Thyroid gland (tissue), 4 donors: ENCODE measurements around the gene SLCO2B1. TPM values are rescaled to one million over a fixed set of nuclear protein-coding genes. Genes with fewer than 3 reads are reported as not detected.

Source experiments
- DNase-seq, 2 donors: peaks; one replicate each; pipeline ENCODE4 v3.0.0-alpha.2; 2019
- H3K27ac ChIP-seq, 3 donors: fragments of 200-600 bp; sonication (generic); 1 replicate in 2 of 3; 2 replicates in 1 of 3; pipeline ENCODE4 v1.5.1; 2016 to 2019; ENCODE audit warnings: mild to moderate bottlenecking in 1 of 3, moderate library complexity in 1 of 3
- H3K27me3 ChIP-seq: fragments of 200-600 bp; sonication (generic); one replicate; pipeline ENCODE4 v1.5.1; 2019
- H3K36me3 ChIP-seq, 2 donors: fragments of 200-600 bp; sonication (generic); one replicate each; pipeline ENCODE4 v1.5.1; 2016 to 2019
- H3K4me1 ChIP-seq, 2 donors: fragments of 200-600 bp; sonication (generic); one replicate each; pipeline ENCODE4 v1.5.1; 2017 to 2019
- H3K4me3 ChIP-seq, 3 donors: fragments of 200-600 bp; sonication (generic); replicated peaks in 1 of 3; 1 replicate in 2 of 3; 2 replicates in 1 of 3; pipeline ENCODE4 v1.5.1; 2016; ENCODE audit warnings: mild to moderate bottlenecking in 1 of 3
- H3K9me3 ChIP-seq: fragments of 200-600 bp; sonication (generic); one replicate; pipeline ENCODE4 v1.5.1; 2017
- CTCF ChIP-seq, 6 experiments: fragments of 200-600 bp in 3 of 6; fragments of 450-650 bp in 3 of 6; sonication (generic) in 3 of 6; IDR thresholded peaks; one replicate each; pipeline ENCODE4 v1.5.1; 2016 to 2019; ENCODE audit warnings: antibody characterized with exemption in 6 of 6, mild to moderate bottlenecking in 2 of 6, inconsistent platforms in 1 of 6, moderate library complexity in 1 of 6
- POLR2A ChIP-seq, 2 donors: fragments of 450-650 bp; IDR thresholded peaks; one replicate each; pipeline ENCODE4 v1.6.1; 2017; ENCODE audit warnings: antibody characterized with exemption in 2 of 2, mild to moderate bottlenecking in 2 of 2, moderate library complexity in 1 of 2
- WGBS, 2 donors: methylation state at CpG; one replicate each; pipeline ENCODE4 v1.1.5; 2017; 5-methylcytosine and 5-hydroxymethylcytosine counted together
- intact Hi-C: fragments of 100-400 bp; cut with DNase I; formaldehyde crosslinking; loops from one replicate; pipeline ENCODE4 v1.15.1; 2023
- total RNA-seq, 4 donors: library from RNA; depleted of rRNA; stranded (reverse); fragments of >200 nt; gene quantifications; one replicate each; pipeline ENCODE4 v1.2.3, GENCODE V29; 2016

The SLCO2B1 gene
- total RNA-seq, 4 donors from 2014 or later = 22.0 to 244 (median 56.9) TPM

GRCh38 chr11:75200531-75200930, 49.6 kb downstream of the SLCO2B1 start:
- no peaks in the 10 kb centered on the region for H3K27me3 ChIP-seq
- H3K9me3 ChIP-seq = no peaks in the 10 kb centered on the region
- no peak overlapping the region for H3K27ac ChIP-seq
- H3K36me3 ChIP-seq = no peaks in the 10 kb centered on the region
- 88 to 91% methylated on average over 2 of the region's 2 CpGs for WGBS, 2 donors
- H3K4me1 ChIP-seq = peaks cover under 1 to 6% of the 10 kb centered on the region in 2 donors
- DNase-seq = no peak
- no peak for TF ChIP-seq CTCF (IDR thresholded peaks at IDR 0.05)
- TF ChIP-seq POLR2A (IDR thresholded peaks at IDR 0.05) = no peak
- intact Hi-C loops = no loop called here
- no peak overlapping the region for H3K4me3 ChIP-seq

DNA sequence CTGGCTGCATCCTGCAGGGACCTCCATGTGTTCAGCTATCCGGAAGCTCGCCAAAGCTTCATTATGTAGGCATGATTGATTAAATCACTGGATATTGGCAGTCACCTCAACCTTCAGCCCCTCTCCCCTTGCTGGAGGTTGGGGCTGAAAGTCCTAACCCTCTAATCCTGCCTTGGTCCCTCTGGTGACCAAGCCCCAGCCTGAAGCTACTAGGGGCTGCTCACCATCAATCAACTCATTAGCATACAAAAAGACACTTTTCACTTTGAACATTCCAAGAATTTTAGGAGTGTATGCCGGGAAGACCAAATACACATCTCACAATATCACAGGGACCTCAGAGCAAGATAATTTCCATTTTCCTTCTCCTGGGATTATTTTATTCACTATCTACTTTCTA, 50.9 kb downstream of the SLCO2B1 start:
- H3K36me3 ChIP-seq = no peaks in the 10 kb centered on the region
- intact Hi-C loops = no loop called here
- no peaks in the 10 kb centered on the region for H3K27me3 ChIP-seq
- no peak for TF ChIP-seq CTCF (IDR thresholded peaks at IDR 0.05)
- no peak for TF ChIP-seq POLR2A (IDR thresholded peaks at IDR 0.05)
- DNase-seq = no peak
- WGBS, 2 donors = 58 to 81% methylated on average over 3 of the region's 3 CpGs
- no peak overlapping the region for H3K27ac ChIP-seq
- peaks cover 0 to 4% of the 10 kb centered on the region in 2 donors for H3K4me1 ChIP-seq
- no peaks in the 10 kb centered on the region for H3K9me3 ChIP-seq
- no peak overlapping the region for H3K4me3 ChIP-seq

GRCh38 chr11:75202195-75202594, 51.3 kb downstream of the SLCO2B1 start:
- 87 to 94% methylated on average over 6 of the region's 6 CpGs for whole genome bisulfite sequencing, 2 donors
- intact Hi-C loops = no loop called here
- H3K36me3 ChIP-seq = no peaks in the 10 kb centered on the region
- no peak for TF ChIP-seq POLR2A (IDR thresholded peaks at IDR 0.05)
- no peak for TF ChIP-seq CTCF (IDR thresholded peaks at IDR 0.05)
- no peaks in the 10 kb centered on the region for H3K9me3 ChIP-seq
- H3K4me3 ChIP-seq = no peak overlapping the region
- DNase-seq = no peak
- no peaks in the 10 kb centered on the region for H3K27me3 ChIP-seq
- peaks cover 0 to 4% of the 10 kb centered on the region in 2 donors for H3K4me1 ChIP-seq
- no peak overlapping the region for H3K27ac ChIP-seq

- Histone ChIP-seq H3K4me1 (peaks cover 0 to 4% of the 10 kb centered on the region in 2 donors), H3K27ac (no peak overlapping the region), H3K36me3 (no peaks in the 10 kb centered on the region), H3K9me3 (no peaks in the 10 kb centered on the region), H3K27me3 (no peaks in the 10 kb centered on the region), H3K4me3 (no peak overlapping the region)
- intact Hi-C loops = no loop called here
- WGBS, 2 donors = 84 to 87% methylated on average over 8 to 12 of the region's 13 CpGs
- TF ChIP-seq POLR2A (IDR thresholded peaks at IDR 0.05) = no peak
- no peak for TF ChIP-seq CTCF (IDR thresholded peaks at IDR 0.05)
- DNase-seq = no peak
Observed at GRCh38 chr11:75203138-75203537, 52.2 kb downstream of the SLCO2B1 start.

GRCh38 chr11:75203641-75204011, 52.7 kb downstream of the SLCO2B1 start:
- intact Hi-C loops = loop anchor here (2.0 kb wide), 1 partner anchor 59 kb away; no protein-coding TSS in a partner anchor
- 92 to 96% methylated on average over 2 of the region's 2 CpGs for WGBS, 2 donors

More at GRCh38 chr11:75203641-75204011, 52.7 kb downstream of the SLCO2B1 start:
- Histone ChIP-seq H3K27ac (no peak overlapping the region), H3K4me1 (peaks cover 0 to 4% of the 10 kb centered on the region in 2 donors), H3K4me3 (no peak overlapping the region), H3K36me3 (no peaks in the 10 kb centered on the region), H3K27me3 (no peaks in the 10 kb centered on the region), H3K9me3 (no peaks in the 10 kb centered on the region)
- no peak for TF ChIP-seq CTCF (IDR thresholded peaks at IDR 0.05)
- no peak for TF ChIP-seq POLR2A (IDR thresholded peaks at IDR 0.05)
- no peak for DNase-seq
